ENCODE measurements around the gene SYNJ2.

GRCh38 chr6:157974341-157974894 lies 7.2 kb upstream of the SYNJ2 start:
- no peak for TF ChIP-seq YY1 (IDR thresholded peaks at IDR 0.05; ENCODE audit: insufficient read depth, insufficient read length)
- no peak for TF ChIP-seq ZNF274 (IDR thresholded peaks at IDR 0.05; ENCODE audit: low read depth, low read length)

Data from NT2/D1 (cell line).